NCI-H446 (cell line): ENCODE results near the gene PPP4R2.
A peak's percentile ranks its signal among the peaks of the same experiment; 100 is the strongest.
"Not testable (repeated sequence)": the region's sequence is repeated elsewhere in the genome, so short reads cannot be mapped to it uniquely, and the experiment has no call there.

Experiments used
- DNase-seq, 2 experiments: peaks; one replicate each; lab custom pipeline; 2025; lab: John Stamatoyannopoulos, UW

Gene PPP4R2

DNA sequence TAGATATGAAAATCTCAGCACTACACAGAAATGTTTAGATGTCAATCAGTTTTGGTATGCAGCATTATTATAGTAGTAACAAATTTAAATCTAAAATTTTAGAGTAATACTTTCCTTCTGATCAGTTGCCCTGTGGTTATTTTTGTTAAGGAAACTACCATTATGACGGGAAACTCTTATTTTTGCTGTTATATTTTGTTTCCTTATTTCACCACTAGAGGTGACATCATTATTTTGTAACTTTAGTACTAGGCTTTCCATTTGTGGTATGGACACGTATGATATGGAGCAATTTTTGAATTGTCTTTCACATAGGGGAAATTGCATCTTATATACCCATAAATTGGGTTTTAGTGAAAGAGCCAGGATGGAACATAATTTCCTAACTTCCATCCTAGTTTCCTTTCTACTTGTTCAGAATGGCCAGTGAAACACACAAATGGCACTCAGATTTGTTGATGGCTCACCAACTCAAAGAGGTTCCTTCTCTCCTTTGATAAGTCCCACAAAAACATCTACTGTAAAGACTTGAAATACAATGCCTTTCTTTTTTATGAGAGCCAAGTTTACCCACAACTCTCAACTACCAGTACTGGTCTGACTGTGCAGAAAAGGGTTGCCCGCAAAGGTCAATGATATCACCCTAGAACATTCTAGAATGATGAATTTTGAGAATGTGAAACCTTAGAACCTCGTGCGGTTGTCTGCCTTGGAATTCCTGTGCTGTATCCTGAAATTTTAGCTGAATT, 19.4 kb upstream of the PPP4R2 start:
- DNase-seq, result no peak

DNA sequence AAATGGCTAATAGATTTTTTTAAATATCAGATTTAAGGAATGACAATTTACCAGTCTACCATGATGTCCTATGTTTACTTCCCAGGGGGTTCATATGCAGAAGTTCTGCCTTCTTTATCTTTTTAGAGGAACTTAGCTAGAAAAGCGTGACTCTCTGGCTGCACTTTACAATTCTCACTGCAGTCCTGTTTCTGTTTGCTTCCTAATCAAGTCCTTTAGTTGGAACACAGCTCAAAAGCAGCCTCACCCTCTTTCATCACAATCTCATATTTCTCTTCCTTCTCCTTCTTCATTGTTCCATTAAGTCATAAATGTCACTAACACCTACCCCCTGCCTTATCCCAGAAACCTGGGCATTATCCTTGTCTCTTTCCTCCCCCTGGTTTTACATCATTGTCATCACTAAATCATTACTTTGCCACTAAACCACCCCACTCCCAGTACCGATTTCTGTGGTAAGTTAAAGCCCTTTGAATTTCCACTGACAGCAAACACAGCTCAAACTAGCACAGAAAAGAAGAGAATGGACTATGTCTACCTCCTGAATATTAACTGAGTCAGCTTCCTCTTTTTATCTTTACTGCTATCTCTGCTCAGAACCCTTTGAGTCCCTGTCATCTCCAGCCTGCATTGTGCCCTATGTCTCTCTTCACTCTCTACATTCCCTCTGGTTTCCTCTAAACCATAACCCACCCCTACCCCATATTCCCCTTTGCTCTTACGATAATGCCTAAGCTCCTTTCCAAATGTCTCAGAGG, 13.8 kb upstream of the PPP4R2 start:
- no peak for DNase-seq

DNA sequence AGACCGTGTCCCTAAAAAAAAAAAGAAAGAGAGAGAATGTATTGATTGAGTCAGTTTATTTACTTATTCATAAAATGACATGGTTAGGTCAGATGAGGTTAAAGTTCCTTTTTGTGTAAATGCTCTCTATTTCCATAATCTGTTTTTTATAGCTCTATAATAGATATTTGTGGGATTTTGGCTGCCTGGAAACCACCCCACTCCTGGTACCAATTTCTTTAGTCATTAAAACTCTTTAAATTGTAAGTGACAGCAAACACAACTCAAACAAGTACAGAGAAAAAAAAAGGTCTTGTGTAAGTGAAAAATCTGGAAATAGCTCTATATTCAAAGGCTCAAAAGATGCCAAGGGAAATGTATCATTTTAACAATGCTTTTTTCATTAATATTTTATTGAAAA, 11.0 kb upstream of the PPP4R2 start:
- DNase-seq, result no peak

DNA sequence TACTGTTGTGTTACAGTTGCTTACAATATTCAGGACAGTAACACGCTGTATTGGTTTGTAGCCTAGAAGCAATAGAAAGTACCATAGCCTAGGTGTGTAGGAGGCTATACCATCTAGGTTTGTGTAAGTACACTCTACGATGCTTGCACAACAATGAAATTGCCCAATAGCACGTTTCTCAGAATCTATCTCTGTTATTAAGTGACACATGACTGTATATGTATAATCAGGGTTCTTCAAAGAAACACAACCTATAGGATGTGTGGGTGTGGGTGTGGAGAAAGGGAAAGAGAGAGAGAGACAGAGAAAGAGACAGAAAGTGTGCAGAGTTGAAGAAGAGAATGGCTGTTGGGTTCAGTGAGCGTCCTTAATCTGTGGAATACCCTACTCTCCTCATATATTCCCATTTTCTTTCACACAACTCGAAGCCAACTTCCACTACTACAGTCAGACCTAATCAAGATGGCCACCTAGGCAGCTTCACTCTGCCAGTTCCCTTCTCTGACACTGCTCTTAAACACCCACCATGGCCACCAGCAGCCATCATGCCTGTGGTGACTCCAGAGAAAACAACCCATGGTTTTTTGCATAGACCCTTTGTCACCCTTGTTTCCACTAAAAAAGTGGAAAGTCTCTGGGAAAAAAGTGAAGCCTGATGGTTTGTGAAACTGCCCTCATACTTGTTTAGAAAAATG, 5.8 kb upstream of the PPP4R2 start:
- DNase-seq, result no peak

DNA sequence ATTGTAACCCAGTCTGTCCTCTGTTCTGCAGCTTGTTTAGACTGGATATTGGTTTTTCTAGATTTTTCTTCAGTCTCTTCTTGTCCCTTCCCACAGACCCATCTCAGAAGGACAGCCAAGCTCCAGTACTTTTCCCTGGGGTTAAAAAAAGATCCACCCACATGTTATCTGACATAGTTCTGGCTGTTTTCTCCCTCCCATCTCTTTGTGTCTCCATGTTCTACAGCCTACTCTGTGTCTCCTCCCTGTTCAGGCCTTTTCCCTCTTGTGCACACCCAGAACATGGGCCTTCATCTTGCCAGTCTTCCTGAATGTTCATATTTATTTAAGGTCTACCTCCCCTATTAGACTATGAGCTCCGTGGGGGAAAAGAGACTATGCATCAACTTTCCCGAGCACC, 5.1 kb upstream of the PPP4R2 start:
- no peak for DNase-seq

DNA sequence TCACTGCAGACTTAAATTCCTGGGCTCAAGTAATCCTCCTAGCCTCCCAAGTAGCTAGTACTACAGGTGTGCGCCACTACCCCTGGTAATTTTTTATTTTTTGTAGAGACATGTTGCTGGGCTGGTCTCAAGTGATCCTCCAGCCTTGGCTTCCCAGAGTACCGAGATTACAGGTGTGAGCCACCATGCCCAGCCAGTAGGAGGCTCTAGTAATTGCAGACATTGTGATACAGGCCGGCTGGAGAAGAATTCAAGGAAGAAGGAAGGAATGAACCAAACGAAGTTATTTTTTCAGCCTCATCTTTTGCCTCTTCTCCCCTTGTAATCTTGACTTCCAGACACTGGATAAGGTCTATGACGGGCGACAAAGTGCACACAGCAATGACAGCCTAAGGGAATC, 3.2 kb upstream of the PPP4R2 start:
- no peak for DNase-seq

DNA sequence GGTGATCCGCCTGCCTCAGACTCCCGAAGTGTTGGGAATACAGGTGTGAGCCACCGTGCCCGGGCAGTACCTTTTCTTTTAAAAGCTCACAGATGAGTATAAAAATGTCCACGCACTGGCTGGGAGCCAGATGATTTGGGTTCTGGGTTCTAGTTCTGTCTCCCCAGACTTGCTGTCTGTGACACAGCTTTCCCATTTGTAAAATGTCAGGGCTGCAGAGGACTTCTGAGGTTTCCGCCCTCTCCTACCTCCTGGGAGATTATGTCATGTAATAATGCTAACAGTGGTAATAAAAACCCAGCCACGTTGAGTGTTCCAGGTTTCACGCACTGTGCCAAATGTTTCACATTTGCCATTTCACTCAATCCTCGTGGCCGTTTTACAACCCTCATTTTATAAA, 1.3 kb upstream of the PPP4R2 start:
- no peak for DNase-seq

DNA sequence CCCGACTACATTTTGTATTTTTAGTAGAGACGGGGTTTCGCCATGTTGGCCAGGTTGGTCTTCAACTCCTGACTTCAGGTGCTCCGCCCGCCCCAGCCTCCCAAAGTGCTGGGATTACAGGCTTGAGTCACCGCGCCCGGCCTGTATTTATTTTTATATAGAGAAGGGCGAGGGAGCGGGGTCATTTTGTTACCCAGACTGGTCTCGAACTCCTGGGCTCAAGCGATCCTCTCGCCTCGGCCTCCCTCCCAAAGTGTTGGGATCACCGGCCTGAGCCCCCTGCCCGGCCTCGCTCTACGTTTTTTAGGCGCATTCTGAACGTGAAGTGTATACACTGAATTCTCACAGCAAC, 514 bp upstream of the PPP4R2 start:
- no peak for DNase-seq

DNA sequence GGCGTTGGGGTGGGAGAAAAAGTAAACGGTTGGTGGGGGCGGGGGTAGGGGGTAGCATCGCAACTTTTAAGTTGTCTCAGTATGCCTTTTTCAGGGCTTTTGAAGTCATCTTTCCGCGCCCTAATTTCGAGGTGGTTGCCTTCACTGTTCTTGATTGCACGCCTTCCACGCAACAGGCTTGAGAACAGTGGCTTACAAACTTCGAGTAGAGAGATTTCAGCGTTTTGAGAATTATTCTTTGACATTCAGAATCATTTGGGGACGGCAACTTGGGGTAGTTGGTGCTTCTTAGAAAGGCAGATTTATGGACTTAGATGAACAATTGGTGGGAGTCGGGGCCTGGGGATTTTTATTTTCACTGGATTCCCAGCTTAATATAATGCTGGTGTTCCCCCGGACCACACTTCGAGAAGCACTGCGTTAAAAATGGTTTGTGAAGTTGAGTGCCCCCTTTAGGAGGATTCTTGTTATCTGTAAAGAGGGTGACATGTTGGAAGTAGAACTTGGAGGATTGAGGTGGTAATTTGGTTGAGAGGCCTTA, 880 bp downstream of the PPP4R2 start:
- DNase-seq, result peak in 1 of 2 experiments; percentile 12

DNA sequence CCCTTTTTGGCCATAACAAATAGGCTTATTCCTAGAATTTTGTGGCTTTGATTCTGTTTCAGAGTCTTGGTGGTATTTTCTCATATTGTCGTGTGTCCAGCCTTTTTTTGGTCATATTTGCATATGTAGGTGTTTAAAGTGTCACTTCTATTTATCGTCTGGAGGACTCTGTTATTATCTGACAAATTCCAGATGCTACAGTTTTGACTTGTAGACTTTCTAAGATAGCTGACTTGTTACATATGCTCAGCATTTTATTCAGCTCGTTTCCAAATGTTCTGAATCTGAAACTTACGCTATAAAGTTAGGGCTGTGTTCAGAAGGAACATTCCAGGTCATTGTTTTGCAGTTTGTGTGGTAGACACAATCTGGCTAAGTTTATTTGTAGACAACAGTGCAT, 1.9 kb downstream of the PPP4R2 start:
- no peak for DNase-seq

DNA sequence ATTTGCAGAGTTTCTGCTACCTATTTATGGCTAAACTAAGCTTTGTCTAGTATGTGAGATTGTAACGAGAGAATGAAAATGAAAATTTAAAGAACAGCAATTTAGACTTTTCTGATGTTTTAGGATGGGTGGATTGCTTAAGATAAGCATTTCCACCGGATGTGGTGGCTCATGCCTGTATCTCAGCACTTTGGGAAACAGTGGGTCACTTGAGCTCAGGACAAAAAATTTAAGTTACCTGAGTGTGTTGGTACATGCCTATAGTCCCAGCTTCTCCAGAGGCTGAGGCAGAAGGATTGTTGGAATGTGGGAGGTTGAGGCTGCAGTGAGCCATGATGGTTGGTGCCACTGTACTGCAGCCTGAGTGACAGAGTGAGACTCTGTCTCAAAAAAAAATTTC, 3.3 kb downstream of the PPP4R2 start:
- DNase-seq, result no peak

DNA sequence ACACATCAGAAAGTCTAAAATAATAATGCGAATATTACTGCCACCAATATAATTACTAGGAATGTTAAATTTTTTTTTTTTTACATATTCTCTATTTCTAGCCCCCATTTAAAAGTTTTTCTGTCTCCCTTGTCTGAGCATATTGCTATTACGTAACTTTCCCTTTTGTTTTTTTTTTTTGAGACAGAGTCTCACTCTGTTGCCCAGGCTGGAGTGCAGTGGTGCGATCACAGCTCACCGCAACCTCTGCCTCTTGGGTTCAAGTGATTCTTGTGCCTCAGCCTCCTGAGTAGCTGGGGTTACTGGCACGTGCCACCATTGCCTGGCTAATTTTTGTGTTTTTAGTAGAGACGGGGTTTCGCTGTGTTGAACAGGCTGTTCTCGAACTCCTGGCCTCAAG, 6.4 kb downstream of the PPP4R2 start:
- not testable (repeated sequence) for DNase-seq

DNA sequence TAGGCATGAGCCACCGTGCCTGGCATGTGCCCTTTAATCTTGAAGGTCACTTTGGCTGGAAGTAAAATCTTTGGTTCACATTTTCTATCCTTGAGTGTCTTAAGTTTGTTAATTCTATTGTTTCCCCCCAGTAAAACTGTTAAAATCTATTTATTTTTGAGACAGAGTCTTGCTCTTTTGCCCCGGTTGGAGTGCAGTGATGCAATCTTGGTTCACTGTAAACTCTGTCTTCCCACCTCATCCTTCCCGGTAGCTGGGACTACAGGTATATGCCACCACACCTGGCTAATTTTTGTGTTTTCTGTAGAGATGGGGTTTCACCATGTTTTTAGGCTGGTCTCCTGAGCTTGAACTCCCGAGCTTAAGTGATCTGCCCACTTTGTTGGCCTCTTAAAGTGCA, 7.7 kb downstream of the PPP4R2 start:
- DNase-seq, result no peak

DNA sequence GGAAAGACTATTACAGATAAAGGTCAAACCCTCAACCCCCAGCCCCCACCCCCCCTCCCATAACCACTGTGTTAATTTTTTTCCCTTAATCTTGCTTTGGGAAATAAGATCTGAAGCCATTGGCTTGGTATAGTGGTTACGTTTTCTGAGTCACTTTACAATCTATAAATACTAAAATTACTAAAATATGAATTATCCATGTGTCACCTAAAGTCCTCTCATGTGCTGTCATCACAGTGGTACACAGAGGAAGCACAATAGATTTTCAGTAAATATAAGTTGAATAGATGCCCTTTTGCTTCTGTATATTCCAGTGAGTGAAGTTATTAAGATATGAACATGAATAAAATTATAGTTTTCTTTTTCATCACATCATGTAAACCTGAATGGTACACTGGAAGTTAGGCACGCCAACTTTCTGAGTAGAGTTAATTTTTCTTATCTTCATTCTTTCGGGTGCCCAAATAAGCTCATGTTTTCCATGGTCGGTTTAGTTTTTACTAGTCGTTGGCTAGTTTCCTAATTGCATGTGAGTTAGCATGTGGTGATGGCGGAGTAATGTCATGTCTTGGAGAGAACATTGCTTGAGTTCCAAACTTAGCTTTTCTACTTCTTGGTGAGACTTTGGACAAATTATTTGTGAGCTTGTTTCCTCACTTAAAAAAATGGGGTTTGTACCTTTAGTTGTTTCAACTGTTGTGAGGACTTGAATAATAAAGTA, 11.5 kb downstream of the PPP4R2 start:
- no peak for DNase-seq

DNA sequence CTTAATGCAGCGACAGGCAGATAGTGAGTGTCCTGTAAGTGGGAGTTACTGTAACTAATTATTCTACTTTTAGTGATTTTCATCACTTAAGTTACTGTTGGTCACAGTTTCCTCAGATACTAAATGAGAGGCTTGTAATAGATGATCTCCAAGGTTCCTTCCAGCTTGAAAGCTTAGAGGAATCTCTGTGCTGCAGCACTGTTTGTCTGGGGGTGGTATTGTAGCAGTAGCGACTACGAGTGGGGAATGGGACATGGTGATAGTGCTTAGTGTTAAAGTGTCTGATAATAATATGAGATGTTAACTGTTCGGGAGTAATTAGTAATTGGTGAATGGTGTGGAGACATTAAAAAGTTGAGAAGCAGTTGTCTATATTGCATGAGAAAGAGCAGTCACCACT, 12.4 kb downstream of the PPP4R2 start:
- no peak for DNase-seq

DNA sequence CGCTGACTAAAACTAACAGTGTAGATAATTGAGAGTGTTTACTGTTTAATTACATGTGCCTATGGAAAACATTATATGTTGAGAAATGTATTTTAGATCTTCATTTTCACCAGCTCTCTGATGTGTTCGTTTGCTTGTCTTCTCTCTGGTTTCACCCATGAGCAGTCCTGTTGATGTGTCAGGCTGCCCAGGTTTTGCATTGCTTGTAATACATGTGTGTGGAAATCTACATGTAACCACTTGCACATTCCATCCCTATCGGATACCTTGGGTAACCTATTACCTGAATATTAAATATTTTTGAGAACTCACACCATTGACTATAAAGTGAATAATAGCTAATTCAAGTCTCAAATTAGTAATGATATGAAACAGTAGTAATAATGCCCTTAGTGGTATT, 13.1 kb downstream of the PPP4R2 start:
- DNase-seq, result no peak

DNA sequence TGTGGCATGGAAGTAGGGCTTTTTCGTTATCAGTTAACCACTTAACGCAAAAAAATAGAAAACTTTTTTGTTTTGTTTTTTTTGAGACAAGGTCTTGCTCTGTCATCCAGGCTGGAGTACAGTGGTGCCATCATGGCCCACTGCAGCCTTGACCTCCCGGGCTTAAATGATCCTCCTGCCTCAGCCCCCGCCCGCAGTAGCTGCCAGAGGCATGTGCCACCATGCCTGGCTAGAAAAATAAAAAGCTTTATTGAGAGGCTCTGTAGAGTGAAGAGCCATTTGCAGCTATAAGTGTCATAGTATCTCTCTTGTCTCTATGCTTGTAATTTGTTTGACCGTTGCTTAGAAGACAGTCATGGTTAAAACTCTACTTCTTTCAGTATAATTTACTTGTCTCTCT, 13.5 kb downstream of the PPP4R2 start:
- no peak for DNase-seq

DNA sequence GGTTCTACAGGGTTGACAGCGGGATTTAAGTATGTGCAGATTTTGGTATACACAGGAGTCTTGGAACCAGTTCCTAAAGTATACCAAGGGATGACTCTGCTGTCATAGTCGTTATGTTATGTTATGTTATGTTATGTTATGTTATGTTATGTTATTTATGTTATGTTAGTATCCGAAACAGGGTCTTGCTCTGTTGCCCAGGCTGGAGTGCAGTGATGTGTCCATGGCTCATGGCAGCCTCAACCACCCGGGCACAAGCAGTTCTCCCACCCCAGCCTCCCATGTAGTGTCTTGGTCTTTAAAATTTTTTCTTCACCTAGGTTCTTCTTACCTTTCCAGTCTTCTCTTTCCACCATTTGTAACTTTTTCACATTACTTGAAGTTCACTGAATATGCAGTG, 21.7 kb downstream of the PPP4R2 start:
- DNase-seq, result no peak

DNA sequence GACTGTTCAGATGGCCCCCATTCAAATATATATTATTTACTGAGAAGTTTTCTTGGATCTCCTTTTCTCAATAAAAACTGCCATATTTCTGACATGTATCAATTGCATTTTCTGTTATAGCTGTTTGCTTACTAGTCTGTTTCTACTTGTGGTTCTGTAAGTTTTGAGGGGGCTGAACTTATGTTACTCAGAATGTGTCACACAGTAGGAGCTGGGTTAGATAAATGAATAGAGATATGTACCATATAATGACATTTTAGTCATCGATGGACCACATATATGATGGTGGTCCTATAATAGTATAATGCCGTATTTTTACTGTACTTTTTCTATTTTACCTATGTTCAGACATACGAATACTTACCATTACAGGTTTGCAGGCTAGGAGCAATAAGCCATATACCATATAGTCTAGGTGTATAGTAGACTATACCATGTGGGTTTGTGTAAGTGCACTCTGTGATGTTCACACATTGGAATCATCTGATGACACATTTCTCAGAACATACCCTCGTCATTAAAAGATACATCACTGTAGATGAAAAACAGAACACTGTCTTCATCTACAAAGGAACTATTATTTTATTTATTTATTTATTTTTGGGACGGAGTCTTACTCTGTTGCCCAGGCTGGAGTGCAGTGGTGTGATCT, 22.3 kb downstream of the PPP4R2 start:
- no peak for DNase-seq

DNA sequence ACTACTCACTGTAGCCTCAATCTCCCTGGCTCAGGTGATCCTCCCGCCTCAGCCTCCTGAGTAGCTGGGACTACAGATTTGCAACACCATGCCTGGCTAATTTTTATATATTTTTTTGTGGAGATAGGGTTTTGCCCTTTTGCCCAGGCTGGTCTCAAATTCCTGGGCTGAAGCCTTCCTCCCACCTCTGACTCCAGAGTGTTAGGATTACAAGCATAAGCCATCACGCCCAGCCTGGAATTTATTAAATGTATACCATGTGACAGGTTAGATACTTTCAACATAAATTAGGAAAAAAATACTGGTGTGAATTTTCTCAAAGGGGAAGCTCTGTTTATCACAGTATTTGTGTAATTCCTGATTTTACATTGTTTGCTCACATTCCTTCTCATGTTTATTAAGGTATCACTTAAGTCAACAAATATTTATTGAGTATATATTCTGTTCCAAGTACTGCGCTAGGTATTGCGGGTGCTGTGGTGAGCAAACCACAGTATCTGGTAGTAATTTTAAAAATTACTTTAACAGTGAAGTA, 24.8 kb downstream of the PPP4R2 start:
- DNase-seq, result no peak

DNA sequence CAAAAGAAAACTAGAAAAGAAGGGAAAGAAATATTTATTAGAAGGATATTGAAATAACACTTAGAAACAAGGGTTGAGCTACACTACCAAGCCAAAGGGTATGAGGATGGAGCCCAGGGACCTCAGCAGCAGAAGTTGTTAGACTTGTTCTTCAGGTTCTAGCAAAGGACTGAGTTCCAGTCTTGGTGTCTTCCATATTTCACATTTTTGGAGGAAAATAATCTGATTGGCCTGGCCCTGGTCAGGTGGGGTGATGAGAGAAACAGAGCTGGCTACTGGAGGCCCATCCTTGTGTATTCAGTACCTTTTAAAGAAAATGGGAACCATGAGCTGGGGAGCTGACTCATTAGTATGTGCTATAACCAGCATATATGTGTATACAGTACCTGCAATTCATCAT, 28.2 kb downstream of the PPP4R2 start:
- no peak for DNase-seq
